ENCODE data around the gene RPN2.

RPN2 gene

DNA sequence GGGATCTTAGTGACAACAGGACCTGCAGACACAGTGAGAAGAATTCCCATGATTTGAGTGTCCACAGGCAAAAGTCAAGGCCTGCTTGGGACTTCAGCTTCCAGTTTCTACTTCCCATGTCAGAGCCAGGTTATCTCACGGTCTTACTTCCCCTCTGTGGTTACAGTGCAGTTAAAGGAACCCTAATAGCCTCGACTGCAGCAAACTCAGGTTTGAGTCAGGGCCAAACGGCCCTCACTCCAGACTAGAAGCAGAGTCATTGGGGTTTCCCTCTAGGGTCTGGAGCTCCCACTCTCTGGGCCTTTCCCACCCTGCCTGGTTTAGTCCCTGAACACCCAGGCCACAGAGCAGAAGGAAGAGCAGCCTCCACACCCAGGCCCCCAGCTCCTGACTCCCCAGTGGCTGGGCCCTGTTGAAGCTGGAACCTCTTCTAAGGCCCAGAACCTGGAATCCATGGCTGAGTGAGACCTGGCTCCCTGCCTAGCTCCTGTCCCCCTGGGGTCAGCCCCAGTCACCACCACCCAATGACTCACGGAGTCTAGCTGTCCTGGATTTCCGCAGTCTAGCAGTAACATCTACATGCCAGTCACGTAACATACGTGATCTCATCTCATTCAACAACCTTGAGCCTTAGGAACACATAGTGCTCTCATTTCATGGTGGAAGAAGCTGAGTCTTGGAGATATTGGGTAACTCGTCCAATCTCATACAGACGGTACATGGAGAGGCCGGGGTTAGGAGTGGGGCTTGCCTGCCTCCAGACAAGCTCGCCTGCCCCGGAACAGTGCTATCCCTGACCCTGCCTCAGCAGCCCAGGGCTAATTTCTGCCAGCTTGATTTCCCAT is 91.7 kb downstream of the RPN2 start:
- no peak for DNase-seq (ENCODE audit: extremely low spot score)
- TF ChIP-seq SUZ12 (IDR thresholded peaks at IDR 0.05) (no peak), ARNT (IDR thresholded peaks at IDR 0.05) (no peak), TARDBP (IDR thresholded peaks at IDR 0.05) (no peak), LEF1 (IDR thresholded peaks at IDR 0.05; ENCODE audit: borderline replicate concordance) (no peak), BHLHE40 (IDR thresholded peaks at IDR 0.05; ENCODE audit: borderline replicate concordance) (no peak), HDGF (IDR thresholded peaks at IDR 0.05; ENCODE audit: borderline replicate concordance) (no peak), NFRKB (IDR thresholded peaks at IDR 0.05) (no peak), SP1 (IDR thresholded peaks at IDR 0.05) (no peak), L3MBTL2 (conservative IDR thresholded peaks at IDR 0.05) (no peak), FOXM1 (IDR thresholded peaks at IDR 0.05; ENCODE audit: borderline replicate concordance) (no peak), CTBP1 (IDR thresholded peaks at IDR 0.05; ENCODE audit: borderline replicate concordance) (no peak), ELF4 (IDR thresholded peaks at IDR 0.05) (no peak), FOXK2 (IDR thresholded peaks at IDR 0.05) (no peak), FOXA1 (IDR thresholded peaks at IDR 0.05) (no peak), ZNF384 (IDR thresholded peaks at IDR 0.05) (no peak)
- TF ChIP-seq, protein P1, sequence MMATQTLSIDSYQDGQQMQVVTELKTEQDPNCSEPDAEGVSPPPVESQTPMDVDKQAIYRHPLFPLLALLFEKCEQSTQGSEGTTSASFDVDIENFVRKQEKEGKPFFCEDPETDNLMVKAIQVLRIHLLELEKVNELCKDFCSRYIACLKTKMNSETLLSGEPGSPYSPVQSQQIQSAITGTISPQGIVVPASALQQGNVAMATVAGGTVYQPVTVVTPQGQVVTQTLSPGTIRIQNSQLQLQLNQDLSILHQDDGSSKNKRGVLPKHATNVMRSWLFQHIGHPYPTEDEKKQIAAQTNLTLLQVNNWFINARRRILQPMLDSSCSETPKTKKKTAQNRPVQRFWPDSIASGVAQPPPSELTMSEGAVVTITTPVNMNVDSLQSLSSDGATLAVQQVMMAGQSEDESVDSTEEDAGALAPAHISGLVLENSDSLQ (IDR thresholded peaks at IDR 0.05) = no peak
- CTCF ChIA-PET = interaction anchor here (0.6 to 1.7 kb wide), 5 partner anchors 11 to 265 kb away, joined by 3 to 5 read pairs (median 3); no protein-coding TSS in a partner anchor
- POLR2A ChIA-PET = interaction anchor here (0.6 to 2.0 kb wide), 2 partner anchors 13 to 18 kb away, joined by 3 to 9 read pairs; partner anchors contain the start of gene MANBAL

DNA sequence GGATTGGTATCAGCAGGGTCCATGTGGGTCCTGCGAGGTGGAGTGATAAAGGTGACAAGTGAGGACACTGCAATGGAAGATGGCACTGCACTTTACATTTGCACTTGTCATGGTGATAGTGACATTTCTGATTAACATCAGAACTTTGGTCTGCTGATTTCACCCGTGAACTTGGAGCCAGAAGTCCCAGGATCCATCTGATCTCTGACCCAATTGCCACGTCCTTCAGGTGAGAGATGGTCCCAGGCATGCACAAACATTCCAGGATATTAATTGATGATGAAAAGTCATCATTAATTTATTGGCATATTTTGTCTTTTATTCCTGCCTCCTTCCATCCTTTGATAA is 92.3 kb downstream of the RPN2 start:
- ChIA-PET CTCF (interaction anchor here (0.7 to 1.3 kb wide), 2 partner anchors 114 to 265 kb away, joined by 3 to 5 read pairs; no protein-coding TSS in a partner anchor), POLR2A (interaction anchor here (2.0 kb wide), 1 partner anchor 17 kb away, joined by 9 read pairs; the partner anchor contains the start of gene MANBAL)
- no peak for DNase-seq (ENCODE audit: extremely low spot score)
- TF ChIP-seq SP1 (IDR thresholded peaks at IDR 0.05) = no peak
- TF ChIP-seq NFRKB (IDR thresholded peaks at IDR 0.05) = no peak
- TF ChIP-seq FOXA1 (IDR thresholded peaks at IDR 0.05) = no peak
- no peak for TF ChIP-seq ELF4 (IDR thresholded peaks at IDR 0.05)
- no peak for TF ChIP-seq FOXK2 (IDR thresholded peaks at IDR 0.05)
- TF ChIP-seq LEF1 (IDR thresholded peaks at IDR 0.05; ENCODE audit: borderline replicate concordance) = no peak
- no peak for TF ChIP-seq ZNF384 (IDR thresholded peaks at IDR 0.05)
- TF ChIP-seq, protein P1 (IDR thresholded peaks at IDR 0.05) = no peak
- no peak for TF ChIP-seq BHLHE40 (IDR thresholded peaks at IDR 0.05; ENCODE audit: borderline replicate concordance)
- TF ChIP-seq TARDBP (IDR thresholded peaks at IDR 0.05) = no peak
- no peak for TF ChIP-seq L3MBTL2 (conservative IDR thresholded peaks at IDR 0.05)
- TF ChIP-seq HDGF (IDR thresholded peaks at IDR 0.05; ENCODE audit: borderline replicate concordance) = no peak
- TF ChIP-seq ARNT (IDR thresholded peaks at IDR 0.05) = no peak
- TF ChIP-seq FOXM1 (IDR thresholded peaks at IDR 0.05; ENCODE audit: borderline replicate concordance) = no peak

DNA sequence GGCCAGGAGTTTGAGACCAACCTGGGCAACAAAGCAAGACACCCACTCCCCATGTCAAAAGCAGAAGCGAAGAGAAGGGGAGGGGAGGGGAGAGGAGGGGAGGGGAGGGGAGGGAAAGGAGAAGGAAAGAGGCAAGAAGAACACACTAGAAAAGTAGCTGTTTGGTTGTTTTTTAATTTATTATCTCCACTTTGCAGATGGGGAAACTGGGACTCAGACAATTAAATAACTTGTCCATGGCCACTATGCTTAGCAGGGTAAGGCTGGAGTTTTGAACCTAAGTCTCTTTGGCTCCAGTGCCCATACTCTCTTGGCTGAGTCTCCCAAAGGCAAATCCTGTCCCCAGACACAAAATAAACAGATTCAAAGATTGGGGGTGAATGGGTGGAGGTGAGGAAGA is 94.9 kb downstream of the RPN2 start:
- DNase-seq (ENCODE audit: extremely low spot score) = no peak
- TF ChIP-seq FOXA1 (IDR thresholded peaks at IDR 0.05) (no peak), NFRKB (IDR thresholded peaks at IDR 0.05) (no peak), LEF1 (IDR thresholded peaks at IDR 0.05; ENCODE audit: borderline replicate concordance) (no peak), TARDBP (IDR thresholded peaks at IDR 0.05) (no peak), FOXK2 (IDR thresholded peaks at IDR 0.05) (no peak), ZNF384 (IDR thresholded peaks at IDR 0.05) (no peak), ARNT (IDR thresholded peaks at IDR 0.05) (no peak), SP1 (IDR thresholded peaks at IDR 0.05) (no peak), SUZ12 (IDR thresholded peaks at IDR 0.05) (no peak), FOXM1 (IDR thresholded peaks at IDR 0.05; ENCODE audit: borderline replicate concordance) (no peak), HDGF (IDR thresholded peaks at IDR 0.05; ENCODE audit: borderline replicate concordance) (no peak), BHLHE40 (IDR thresholded peaks at IDR 0.05; ENCODE audit: borderline replicate concordance) (no peak), L3MBTL2 (conservative IDR thresholded peaks at IDR 0.05) (no peak), CTBP1 (IDR thresholded peaks at IDR 0.05; ENCODE audit: borderline replicate concordance) (no peak), ELF4 (IDR thresholded peaks at IDR 0.05) (no peak)
- TF ChIP-seq, protein P1 (IDR thresholded peaks at IDR 0.05) = no peak
- POLR2A ChIA-PET = no interaction called here
- CTCF ChIA-PET = no interaction called here

DNA sequence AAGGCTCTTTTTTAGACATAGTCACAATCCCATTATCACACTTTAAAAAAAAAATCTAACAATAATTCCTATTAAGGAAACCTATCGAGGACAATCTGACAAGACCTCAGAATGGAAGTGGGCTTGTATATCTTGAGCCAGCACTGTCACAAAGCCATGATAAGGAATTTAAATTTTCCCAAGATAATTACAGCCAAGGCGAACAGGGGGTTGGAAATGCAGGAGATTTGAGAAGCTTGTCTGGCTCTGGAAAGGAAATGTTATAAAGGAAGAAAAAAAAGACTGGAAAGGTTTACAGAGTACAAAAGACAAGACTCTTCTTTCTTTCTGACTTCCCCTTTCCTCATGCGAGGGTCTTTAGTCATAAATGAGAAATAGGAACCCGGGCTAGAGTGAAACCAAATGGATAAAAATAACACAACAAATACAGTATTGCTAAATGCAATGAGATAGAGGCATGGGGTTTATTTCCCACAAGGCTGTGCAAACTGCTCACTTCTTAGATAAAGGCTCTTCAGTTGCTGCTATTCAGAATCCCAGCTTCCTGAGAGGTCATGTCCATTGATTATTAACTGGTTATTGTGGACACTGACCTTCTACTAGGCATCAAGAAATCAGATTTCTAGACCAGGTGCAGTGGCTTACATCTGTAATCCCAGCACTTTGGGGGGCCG is 95.9 kb downstream of the RPN2 start:
- CTCF ChIA-PET = no interaction called here
- TF ChIP-seq L3MBTL2 (conservative IDR thresholded peaks at IDR 0.05) (no peak), ELF4 (IDR thresholded peaks at IDR 0.05) (no peak), HDGF (IDR thresholded peaks at IDR 0.05; ENCODE audit: borderline replicate concordance) (no peak), BHLHE40 (IDR thresholded peaks at IDR 0.05; ENCODE audit: borderline replicate concordance) (no peak), ZNF384 (IDR thresholded peaks at IDR 0.05) (no peak), NFRKB (IDR thresholded peaks at IDR 0.05) (no peak), CTBP1 (IDR thresholded peaks at IDR 0.05; ENCODE audit: borderline replicate concordance) (no peak), FOXA1 (IDR thresholded peaks at IDR 0.05) (no peak), SP1 (IDR thresholded peaks at IDR 0.05) (no peak), LEF1 (IDR thresholded peaks at IDR 0.05; ENCODE audit: borderline replicate concordance) (no peak), TARDBP (IDR thresholded peaks at IDR 0.05) (no peak), FOXM1 (IDR thresholded peaks at IDR 0.05; ENCODE audit: borderline replicate concordance) (no peak)
- no peak for DNase-seq (ENCODE audit: extremely low spot score)
- POLR2A ChIA-PET = no interaction called here

Measured in HEK293T (cell line).